GM12875 (cell line): Measurements from ENCODE around the gene ROBO1.

Source experiments
- H3K4me3 ChIP-seq: one replicate; pipeline ENCODE4 v1.5.1; 2011; ENCODE audit warnings: low read depth, low read length, control low read depth
- CTCF ChIP-seq: IDR thresholded peaks from 2 replicates; pipeline ENCODE4 v1.5.1; 2011; ENCODE audit warnings: low read depth, mild to moderate bottlenecking, control low read depth, inconsistent platforms, low read length, moderate library complexity, borderline replicate concordance; ENCODE audit not compliant: insufficient read depth

Gene ROBO1

GRCh38 chr3:79057756-79058155, 710.0 kb downstream of the ROBO1 start:
- no peak for TF ChIP-seq CTCF
- H3K4me3 ChIP-seq, result no peak overlapping the region

GRCh38 chr3:79056498-79056897, 711.3 kb downstream of the ROBO1 start:
- no peak overlapping the region for H3K4me3 ChIP-seq
- TF ChIP-seq CTCF, result no peak

- TF ChIP-seq CTCF, result no peak
- no peak overlapping the region for H3K4me3 ChIP-seq
Measured at GRCh38 chr3:79052054-79052681, 715.6 kb downstream of the ROBO1 start.

- no peak overlapping the region for H3K4me3 ChIP-seq
- TF ChIP-seq CTCF, result no peak
Measured at GRCh38 chr3:79047581-79047980, 720.2 kb downstream of the ROBO1 start.

- TF ChIP-seq CTCF, result no peak
- no peak overlapping the region for H3K4me3 ChIP-seq
Measured at GRCh38 chr3:79041621-79042020, 726.2 kb downstream of the ROBO1 start.

GRCh38 chr3:79040701-79041100, 727.1 kb downstream of the ROBO1 start:
- TF ChIP-seq CTCF, result no peak
- no peak overlapping the region for H3K4me3 ChIP-seq

GRCh38 chr3:79040091-79040490, 727.7 kb downstream of the ROBO1 start:
- TF ChIP-seq CTCF, result no peak

More at GRCh38 chr3:79040091-79040490, 727.7 kb downstream of the ROBO1 start:
- H3K4me3 ChIP-seq, result no peak overlapping the region
